CD4-positive, alpha-beta T cell treated with Interleukin-4 for 4 hours (primary cell): ENCODE results near the gene PCNP.
"Not testable (repeated sequence)": the region's sequence is repeated elsewhere in the genome, so short reads cannot be mapped to it uniquely, and the experiment has no call there.

Experiments used
- DNase-seq: peaks from one replicate; pipeline ENCODE4 v3.0.0-alpha.2; 2020

The PCNP gene

GRCh38 chr3:101573449-101574387 lies at the start of gene PCNP:
Gene PCNP (plus strand): TSS chr3:101574180. CDS start chr3:101574216, 36 bp downstream.
- peak; percentile 99 for DNase-seq

- no peak for DNase-seq
Measured at GRCh38 chr3:101527441-101527840, 46.5 kb upstream of the PCNP start.

GRCh38 chr3:101527906-101528305 lies 46.1 kb upstream of the PCNP start:
- DNase-seq = no peak

- DNase-seq = no peak
Measured at GRCh38 chr3:101529816-101530685, 43.9 kb upstream of the PCNP start.

GRCh38 chr3:101530686-101531047 lies 43.3 kb upstream of the PCNP start:
- peak; percentile 21 for DNase-seq

GRCh38 chr3:101531473-101532086 lies 42.4 kb upstream of the PCNP start:
- DNase-seq = peak; percentile 28

- no peak for DNase-seq
Measured at GRCh38 chr3:101532783-101533602, 41.0 kb upstream of the PCNP start.

GRCh38 chr3:101533603-101533968 lies 40.4 kb upstream of the PCNP start:
- DNase-seq = no peak

- DNase-seq = no peak
Measured at GRCh38 chr3:101535221-101535620, 38.8 kb upstream of the PCNP start.

- no peak for DNase-seq
Measured at GRCh38 chr3:101536266-101536665, 37.7 kb upstream of the PCNP start.

GRCh38 chr3:101536955-101537354 lies 37.0 kb upstream of the PCNP start:
- DNase-seq = not testable (repeated sequence)

GRCh38 chr3:101542957-101543356 lies 31.0 kb upstream of the PCNP start:
- peak; percentile 37 for DNase-seq

- peak; percentile 12 for DNase-seq
Measured at GRCh38 chr3:101544161-101544850, 29.7 kb upstream of the PCNP start.

- peak; percentile 36 for DNase-seq
Measured at GRCh38 chr3:101548527-101549105, 25.4 kb upstream of the PCNP start.

- no peak for DNase-seq
Measured at GRCh38 chr3:101549473-101549872, 24.5 kb upstream of the PCNP start.

GRCh38 chr3:101551359-101552081 lies 22.5 kb upstream of the PCNP start:
- DNase-seq = not testable (repeated sequence)

- DNase-seq = not testable (repeated sequence)
Measured at GRCh38 chr3:101553381-101553780, 20.6 kb upstream of the PCNP start.

- DNase-seq = no peak
Measured at GRCh38 chr3:101556064-101556463, 17.9 kb upstream of the PCNP start.

- peak; percentile 94 for DNase-seq
Measured at GRCh38 chr3:101561630-101562328, 12.2 kb upstream of the PCNP start, which contains the start of gene TRMT10C. Gene TRMT10C (plus strand): TSS chr3:101561868. CDS start chr3:101564782, 2,914 bp downstream.
